Stimulated activated CD4-positive, alpha-beta T cell treated with anti-CD3 and anti-CD28 coated beads, Interleukin-4, amount 100 ng/mL, for 48 hours (primary cell): ENCODE data around the gene ITGAX.

Experiments used
- DNase-seq, 2 donors: peaks; one replicate each; pipeline ENCODE4 v3.0.0-alpha.2; 2020; ENCODE audit warnings: low read depth in 2 of 2

The ITGAX gene

DNA sequence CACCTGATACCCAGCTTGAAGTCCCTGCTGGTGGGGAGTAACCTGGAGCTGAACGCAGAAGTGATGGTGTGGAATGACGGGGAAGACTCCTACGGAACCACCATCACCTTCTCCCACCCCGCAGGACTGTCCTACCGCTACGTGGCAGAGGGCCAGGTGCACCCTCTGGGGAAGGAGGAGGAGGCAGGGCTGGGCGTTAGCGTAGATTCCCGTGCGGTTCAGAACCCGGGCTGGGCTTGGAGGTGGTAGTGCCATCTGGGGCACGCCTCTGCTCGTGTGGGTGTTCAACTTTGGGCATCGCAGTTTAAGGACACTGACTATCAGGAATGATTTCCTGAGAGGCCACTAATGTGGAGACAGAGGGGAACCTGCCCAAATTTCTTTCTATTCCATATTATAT is 18.3 kb downstream of the ITGAX start:
- no peak for DNase-seq

DNA sequence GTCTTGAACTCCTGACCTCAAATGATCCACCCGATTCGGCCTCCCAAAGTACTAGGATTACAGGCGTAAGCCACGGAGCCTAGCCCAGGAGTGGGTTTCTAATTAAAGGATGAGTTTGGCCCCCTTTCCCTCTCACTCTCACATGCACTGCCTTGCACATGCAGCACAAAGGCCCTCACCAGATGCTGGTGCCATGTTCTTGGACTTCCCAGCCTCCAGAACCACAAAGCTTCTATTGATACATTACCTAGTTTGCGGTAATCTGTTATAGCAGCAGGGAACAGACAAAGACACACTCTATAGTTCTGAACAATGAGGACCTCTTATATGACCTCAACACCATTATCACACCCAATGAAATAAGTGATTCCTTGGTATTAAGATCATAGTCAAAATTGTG is 20.3 kb downstream of the ITGAX start:
- no peak for DNase-seq

DNA sequence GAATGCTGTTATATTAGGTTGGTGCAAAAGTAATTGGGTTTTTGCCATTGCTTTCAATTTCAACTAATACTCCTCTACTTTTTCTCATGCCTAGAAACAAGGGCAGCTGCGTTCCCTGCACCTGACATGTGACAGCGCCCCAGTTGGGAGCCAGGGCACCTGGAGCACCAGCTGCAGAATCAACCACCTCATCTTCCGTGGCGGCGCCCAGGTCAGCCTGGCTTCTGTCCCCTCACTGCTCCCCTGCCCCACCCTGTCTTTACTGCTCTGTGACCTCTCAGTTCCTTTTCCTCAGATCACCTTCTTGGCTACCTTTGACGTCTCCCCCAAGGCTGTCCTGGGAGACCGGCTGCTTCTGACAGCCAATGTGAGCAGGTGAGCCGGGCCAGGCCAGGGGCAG is 21.7 kb downstream of the ITGAX start:
- no peak for DNase-seq

DNA sequence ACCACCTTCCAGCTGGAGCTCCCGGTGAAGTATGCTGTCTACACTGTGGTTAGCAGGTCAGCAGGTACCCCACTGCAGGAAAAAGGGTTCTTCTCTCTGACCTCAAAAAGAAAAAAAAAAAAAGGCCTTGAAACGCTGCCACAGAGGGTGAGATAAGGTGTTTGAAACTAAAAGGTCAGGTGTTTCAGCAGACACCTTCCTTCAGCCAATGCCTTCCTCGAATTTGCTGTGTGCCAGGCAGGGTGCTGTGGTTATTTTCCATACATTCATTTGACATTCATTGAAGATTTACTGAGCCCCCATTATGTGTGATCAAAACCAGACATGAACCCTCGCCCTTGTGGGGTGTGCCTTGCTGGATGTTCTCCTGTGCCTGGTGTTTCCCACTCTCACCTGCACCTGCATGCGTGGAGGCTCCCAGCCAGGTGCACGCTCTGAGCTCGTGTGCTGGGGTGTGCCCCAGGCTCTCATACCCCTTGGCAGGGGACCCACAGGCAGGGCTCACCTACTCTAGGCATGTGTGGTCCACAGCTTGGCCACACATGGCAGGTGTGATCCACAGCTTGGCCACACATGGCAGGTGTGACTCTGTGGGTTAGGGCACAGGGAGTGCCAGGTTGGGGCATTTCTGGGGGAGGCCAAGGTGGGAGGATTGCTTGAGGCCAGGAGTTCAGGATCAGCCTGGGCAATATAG is 22.4 kb downstream of the ITGAX start:
- DNase-seq, result no peak

DNA sequence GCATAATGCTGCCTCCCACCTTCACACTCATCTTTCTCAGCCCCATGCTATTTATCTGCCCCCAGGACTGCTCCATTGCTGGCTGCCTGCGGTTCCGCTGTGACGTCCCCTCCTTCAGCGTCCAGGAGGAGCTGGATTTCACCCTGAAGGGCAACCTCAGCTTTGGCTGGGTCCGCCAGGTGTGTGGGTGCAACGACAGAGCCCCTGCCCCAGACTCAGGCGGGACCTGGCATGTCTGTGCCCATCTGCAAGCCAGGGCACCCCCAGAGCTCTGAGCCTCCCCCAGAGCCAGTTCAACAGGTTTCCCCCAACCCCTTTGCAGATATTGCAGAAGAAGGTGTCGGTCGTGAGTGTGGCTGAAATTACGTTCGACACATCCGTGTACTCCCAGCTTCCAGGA is 25.2 kb downstream of the ITGAX start:
- no peak for DNase-seq

DNA sequence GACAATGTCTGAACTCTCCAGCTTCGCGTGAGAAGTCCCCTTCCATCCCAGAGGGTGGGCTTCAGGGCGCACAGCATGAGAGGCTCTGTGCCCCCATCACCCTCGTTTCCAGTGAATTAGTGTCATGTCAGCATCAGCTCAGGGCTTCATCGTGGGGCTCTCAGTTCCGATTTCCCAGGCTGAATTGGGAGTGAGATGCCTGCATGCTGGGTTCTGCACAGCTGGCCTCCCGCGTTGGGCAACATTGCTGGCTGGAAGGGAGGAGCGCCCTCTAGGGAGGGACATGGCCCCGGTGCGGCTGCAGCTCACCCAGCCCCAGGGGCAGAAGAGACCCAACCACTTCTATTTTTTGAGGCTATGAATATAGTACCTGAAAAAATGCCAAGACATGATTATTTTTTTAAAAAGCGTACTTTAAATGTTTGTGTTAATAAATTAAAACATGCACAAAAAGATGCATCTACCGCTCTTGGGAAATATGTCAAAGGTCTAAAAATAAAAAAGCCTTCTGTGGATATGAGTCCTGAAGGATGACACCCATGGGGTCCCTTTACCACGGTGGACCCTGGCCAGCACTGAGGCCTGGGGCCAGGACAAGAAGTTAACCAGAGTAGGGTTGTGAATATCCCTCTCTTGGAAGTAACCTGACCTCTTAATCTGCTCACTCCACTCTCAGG is 27.6 kb downstream of the ITGAX start:
- DNase-seq, result peak; percentile 60 to 61

DNA sequence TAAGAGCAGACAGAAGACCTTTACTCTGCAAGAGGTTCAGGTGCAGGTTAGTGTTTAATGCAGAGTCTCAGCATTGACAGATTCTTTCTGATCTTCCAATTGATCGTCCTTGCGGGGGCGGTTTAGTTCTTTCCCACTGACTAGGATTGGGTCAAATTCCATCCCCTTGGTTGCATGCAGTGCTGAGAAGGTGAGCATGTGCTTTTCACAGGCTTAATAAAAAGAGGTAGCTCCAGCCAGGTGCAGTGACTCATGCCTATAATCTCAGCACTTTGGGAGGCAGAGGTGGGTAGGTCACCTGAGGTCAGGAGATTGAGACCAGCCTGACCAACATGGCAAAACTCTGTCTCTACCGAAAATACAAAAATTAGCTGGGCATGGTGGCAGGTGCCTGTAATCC is 30.7 kb downstream of the ITGAX start:
- DNase-seq, result no peak

DNA sequence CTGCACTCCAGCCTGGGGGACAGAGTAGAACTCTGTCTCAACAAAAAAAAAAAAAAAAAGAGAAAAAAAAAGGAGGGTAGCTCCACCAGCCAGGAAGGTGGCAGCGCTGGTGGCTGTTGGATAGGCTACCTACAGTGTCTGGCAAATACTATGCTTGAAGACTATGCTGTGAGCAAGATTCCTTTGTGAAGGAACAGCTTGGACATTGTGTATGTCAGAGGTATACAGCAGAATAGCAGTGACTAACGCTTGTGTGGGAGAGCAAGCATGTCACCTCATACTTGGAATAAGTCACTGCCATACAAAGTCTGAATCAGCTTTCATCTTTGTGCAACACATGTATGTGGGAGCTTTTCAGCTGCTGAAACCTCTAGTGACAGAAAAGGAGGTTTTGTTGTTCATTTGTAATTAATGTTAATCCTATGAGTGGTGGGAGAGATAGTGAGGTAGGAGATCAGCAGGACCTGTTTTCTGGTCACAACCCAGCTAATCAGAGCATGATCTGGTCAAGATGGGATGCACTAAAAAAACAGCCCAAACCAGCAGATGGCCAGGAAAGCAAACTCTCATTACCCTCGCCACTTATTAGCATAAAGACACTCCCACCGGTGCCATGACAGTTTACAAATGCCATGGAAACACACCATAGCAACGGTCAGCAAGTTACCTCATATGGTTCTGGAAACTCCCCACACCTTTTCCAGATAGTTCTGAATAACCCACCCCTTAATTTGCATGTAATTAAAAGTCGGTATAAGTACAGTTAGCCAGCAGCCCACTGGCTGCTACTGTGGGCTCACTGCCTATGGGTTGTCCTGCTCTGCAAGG is 31.4 kb downstream of the ITGAX start:
- peak in 1 of 2 donors; percentile 26 for DNase-seq

DNA sequence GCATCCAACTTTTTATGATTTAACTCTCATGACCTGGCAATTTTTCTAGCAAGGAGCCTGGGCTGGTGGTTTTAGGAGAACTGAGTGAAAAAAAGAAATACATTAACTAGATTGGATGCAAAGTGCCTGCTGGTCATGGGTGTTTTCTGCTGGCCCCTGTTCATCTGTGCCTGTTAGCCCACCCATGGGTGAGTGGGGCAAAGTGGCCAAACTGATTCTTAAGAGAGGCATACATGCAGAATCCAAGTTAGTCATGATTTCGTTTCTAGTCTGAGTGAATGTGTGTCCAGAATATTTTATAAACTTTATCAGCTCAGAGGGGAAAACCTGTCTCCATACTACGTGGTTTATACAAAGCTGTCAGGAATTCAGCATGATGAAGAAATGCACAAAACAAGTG is 33.6 kb downstream of the ITGAX start:
- no peak for DNase-seq

DNA sequence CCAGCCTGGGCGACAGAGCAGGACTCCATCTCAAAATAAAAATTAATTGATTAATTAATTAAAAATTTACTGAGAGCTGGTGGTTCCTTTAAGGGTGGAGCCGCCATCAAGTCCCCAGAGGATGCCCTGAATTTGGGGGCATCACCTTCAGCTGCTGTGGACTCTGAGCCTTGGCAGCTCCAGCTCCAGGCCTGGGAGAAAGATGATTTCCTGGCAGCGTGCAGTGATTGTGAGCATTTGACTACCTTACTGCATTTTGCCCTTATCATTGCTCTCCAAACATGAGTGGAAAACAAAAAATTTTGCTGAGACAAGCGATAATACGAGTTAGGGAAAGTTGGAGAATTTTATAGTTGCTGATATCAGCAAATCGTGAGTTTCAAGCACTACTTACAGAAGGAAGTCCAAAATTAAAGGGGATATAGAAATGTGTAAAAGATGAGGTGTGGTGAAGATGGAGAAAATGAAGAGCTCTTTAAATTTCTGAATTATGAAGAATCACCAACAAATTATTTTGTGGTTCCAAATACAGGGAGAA is 35.6 kb downstream of the ITGAX start:
- no peak for DNase-seq

DNA sequence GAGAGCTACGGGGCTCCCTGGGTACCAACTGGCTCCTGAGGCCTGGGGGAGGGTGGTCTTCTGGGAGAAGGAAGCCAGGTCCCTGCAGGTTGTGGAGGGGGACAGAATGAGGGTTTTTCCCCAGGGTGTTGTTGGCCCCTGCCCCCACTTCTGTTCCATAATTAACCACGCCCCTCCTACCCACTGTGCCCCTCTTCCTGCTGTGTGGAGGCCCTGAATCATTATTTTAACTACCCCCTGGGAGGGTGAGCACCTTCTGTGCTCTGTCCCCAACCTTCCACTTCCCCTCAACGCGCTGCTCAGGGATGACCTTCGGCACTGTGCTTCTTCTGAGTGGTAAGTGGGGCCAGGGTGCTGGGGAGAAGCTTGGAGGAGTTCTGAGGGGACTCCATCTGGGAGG is 38.1 kb downstream of the ITGAX start, which contains the start of gene ITGAD:
Gene ITGAD (plus strand): TSS at position 280 of the 400 bp plus-strand sequence. CDS start 26 bp downstream, at position 306.
- no peak for DNase-seq

DNA sequence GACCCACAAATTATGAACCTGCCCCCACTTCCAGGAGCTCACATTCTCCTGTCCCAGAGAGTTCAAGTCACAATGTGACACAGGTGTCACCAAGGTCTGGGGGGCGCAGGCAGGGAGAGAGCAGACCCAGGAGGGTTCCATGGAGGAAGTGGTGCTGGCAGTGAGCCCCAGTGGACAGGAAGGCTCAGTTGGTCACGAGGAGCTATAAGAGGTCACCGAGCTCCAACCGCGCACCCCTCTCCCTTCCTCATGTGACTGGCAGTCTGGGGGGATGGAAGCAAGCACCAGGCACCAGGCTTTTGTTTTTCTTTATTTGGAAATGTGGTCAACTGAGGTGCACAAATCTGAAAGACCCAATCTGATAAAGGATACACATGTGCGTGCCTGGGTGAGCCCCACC is 40.7 kb downstream of the ITGAX start:
- no peak for DNase-seq

DNA sequence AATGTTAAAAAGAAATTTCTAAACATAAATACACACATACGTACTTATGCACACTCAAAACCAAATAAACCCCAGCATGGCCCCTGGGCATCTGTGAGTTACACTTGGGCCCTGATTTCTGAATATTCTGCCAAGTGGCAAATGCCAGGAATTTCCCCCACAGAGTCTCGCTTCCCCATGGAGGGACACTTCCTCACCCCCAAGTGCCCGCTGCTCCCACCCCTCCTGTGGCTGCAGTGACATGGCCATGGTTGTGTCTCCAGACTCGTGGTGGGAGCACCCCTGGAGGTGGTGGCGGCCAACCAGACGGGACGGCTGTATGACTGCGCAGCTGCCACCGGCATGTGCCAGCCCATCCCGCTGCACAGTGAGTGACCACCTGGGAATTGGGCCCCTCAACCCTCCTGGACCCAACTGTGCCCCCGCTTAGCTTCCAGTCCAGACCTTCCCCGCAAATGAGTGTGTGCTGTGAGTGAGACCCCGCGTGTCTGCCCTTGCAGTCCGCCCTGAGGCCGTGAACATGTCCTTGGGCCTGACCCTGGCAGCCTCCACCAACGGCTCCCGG is 42.2 kb downstream of the ITGAX start:
- no peak for DNase-seq

DNA sequence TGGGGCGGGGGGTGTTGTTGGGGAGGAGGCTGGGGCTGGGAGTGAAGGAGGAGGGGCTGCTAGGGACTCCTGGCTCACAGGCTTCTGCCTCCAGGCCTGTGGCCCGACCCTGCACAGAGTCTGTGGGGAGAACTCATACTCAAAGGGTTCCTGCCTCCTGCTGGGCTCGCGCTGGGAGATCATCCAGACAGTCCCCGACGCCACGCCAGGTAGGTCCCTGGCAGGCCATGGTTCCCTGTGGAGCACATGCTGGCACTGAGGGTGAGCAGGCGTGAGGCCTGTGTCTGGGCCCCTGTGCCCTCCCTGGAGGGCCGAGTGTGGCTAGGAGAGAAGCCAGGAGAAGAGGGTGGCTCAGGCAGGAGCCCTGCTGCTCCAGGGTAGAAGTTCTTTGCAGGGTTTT is 42.7 kb downstream of the ITGAX start:
- DNase-seq, result no peak

DNA sequence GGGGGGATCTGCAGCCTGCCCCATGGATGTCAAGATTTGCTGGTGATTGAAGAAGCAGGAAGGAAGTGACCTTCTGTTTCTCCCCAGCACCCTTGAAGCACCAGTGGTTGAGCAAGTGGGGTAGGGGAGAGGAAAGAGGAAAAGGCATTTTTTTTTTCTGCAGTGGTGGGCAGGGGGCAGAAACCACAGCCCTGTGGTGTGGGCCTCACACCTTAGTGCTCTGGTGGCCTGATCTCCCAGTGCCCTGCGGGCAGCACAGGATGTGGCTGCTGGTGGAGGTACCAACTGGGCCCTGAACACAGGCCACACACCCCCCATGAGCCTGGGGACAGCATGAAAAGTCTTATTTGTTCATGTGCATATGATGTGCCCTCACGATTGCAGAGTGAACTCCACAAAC is 45.2 kb downstream of the ITGAX start:
- DNase-seq, result no peak

DNA sequence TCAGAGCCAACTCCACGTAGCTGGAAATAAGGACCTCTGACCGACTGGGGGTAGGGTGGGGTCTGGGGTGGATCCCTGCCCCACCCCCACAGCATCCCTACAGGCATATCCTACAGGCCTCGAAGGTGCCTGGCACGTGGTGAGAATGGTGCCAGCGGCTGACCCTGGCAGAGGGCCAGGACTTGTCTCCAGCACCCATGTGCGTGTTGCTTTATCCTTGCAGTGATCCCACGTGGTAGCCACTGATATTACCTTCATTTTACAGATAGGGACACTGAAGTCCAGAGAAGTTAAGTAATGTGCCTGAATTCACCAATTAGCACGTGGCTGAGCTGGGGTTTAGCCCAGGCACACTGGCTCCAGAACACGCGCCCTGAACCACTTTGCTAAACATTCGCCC is 46.5 kb downstream of the ITGAX start:
- DNase-seq, result no peak

DNA sequence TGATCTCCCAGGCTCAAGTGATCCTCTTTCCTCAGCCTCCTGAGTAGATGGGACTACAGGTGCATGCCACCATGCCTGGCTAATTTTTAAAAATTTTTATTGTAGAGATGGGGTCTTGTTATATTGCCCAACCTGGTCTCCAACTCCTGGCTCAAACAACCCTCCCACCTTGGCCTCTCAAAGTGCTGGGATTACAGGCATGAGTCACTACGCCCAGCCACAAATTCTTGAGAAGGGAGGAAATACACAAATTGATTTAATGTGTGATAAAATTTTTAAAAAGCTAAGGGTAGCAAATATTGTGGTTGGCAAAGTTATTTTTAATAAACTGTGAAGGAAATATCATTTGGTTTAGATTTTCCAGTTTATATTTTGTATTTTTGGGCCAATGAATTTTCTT is 47.7 kb downstream of the ITGAX start:
- no peak for DNase-seq

DNA sequence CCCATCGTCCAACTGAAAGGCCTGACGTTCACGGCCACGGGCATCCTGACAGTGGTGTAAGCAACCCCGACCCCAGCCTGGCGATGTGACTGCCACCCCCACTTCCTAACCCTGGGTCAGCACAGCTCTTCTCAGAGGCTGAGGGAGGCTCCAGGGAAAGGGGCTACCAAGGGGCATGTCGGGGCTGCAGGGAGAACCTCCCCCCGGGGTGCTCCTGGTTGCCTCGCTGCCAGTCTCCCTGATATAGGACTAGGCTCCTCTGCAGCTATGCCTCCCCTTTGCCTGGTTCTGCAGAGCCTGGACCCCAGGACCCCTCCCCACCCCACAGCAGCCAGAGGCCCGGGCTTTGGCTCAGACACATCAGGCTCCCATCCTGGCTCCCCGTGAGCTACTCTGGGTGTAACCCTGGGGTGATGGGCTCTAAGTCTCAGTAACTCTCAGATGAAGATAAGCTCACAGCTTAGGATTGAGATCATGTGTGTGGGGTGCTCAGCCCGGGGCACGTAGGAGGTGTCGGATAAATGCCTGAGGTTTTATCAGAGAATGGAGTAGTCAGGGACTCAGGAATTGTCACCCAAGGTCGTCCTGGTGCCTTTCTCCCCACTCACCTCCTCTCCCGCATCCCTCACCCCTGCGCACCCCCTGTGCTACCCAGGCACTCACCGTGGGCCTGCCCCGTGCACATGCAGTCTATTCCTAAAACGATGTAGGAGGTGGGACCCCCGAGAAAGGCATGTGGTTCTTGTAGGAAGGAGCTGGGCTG is 48.8 kb downstream of the ITGAX start:
- no peak for DNase-seq

DNA sequence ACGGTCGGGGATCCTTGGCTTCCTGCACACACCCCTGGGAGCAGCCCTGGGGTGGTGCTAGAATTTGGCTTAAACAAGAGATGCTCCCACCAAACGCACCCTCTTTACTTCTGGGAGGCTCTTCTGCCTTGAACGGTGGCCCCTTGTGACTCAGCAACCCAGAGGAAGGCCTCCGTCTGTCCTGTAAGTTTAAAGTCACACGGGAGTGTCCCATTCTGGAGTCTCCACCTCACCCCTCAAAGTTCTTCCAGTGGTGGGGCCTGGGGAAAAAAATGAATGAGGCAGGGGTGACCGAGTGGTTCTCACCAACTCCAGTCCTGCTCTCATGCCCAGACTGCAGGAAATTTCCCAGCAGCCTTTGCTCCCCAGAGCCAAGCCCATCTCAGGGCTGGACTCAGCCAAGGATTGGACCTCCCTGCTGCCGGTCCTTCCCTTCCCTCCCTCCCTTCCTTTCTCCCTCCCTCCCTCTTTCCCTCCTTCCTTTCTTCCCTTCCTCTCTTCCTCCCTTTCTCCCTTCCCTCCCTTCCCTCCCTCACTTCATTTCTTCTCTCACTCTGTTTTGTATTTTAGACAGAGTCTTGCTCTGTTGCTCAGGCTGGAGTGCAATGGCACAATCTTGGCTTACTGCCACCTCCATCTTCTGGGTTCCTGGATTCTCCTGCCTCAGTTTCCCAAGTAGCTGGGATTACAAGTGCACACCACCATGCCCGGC is 49.5 kb downstream of the ITGAX start:
- DNase-seq, result no peak

DNA sequence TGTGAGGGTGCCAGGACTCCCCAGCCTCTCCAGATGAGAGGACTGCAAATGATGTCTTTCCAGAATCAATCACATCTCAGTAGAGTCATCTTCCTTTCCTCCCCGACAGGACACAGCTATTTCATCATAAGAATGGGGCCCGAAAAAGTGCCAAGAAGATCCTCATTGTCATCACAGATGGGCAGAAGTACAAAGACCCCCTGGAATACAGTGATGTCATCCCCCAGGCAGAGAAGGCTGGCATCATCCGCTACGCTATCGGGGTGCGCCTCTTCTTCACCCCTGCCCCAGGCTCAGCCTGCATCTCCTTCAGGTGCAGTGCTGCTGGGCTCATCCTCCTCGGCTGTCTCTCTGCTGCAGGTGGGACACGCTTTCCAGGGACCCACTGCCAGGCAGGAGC is 52.4 kb downstream of the ITGAX start:
- no peak for DNase-seq

DNA sequence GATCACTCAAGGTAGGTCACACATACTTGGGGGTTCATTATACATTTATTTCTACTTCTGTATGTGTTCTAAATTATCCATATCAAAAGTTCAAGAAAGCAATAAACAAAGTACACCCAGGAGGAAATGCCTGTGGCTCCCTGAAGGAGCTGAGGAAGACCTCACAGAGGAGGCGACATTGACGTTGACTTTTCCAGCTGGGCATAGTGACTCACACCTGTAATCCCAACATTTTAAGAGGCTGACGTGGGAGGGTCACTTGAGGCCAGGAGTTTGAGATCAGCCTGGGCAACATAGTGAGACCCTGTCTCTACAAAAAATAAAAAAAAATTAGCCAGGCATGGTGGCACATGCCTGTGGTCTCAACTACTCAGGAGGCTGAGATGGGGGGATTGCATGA is 54.5 kb downstream of the ITGAX start:
- DNase-seq, result no peak
